IMR-90 (cell line): ENCODE measurements around the gene ISLR2. TPM values are rescaled to one million over a fixed set of nuclear protein-coding genes. Genes with fewer than 3 reads are reported as not detected.

ENCODE experiments used
- ATAC-seq: fragments of 200-7000 bp; cut with Tn5 transposase; 2 replicates; pipeline ENCODE4 v1.9.1; 2020; ENCODE audit warnings: low read depth, mild to moderate bottlenecking, moderate library complexity
- BruUV-seq: library from RNA; stranded (reverse); fragments of 400-500 nt; replicated peaks from 2 replicates; lab custom pipeline; 2021; lab: Mats Ljungman, UMichigan
- CTCF ChIA-PET: fragments of 300-600 bp; formaldehyde crosslinking; extraction: SDS; loops from one replicate; lab custom pipeline; 2021; ENCODE audit warnings: antibody characterized with exemption; lab: Yijun Ruan, JAX
- POLR2A ChIA-PET: fragments of 300-600 bp; sonication (Branson Sonifier 250); formaldehyde crosslinking; loops from one replicate; lab custom pipeline; 2022; ENCODE audit warnings: antibody characterized with exemption; ENCODE audit not compliant: unreplicated experiment; lab: Charles Lee
- DNase-seq: peaks from one replicate; pipeline ENCODE4 v3.0.0; 2013
- H2AFZ ChIP-seq: replicated peaks from 2 replicates; pipeline ENCODE3; 2013; ENCODE audit warnings: low read length, mild to moderate bottlenecking; ENCODE audit not compliant: poor library complexity
- H2AK5ac ChIP-seq: 2 replicates; pipeline ENCODE4 v1.6.1; 2013; ENCODE audit warnings: low read depth, low read length, inconsistent platforms
- H2AK9ac ChIP-seq: replicated peaks from 2 replicates; pipeline ENCODE3; 2013; ENCODE audit warnings: mild to moderate bottlenecking, low read depth, low read length, moderate library complexity; ENCODE audit not compliant: poor library complexity
- H2BK120ac ChIP-seq: 2 replicates; pipeline ENCODE4 v1.6.1; 2013; ENCODE audit warnings: low read depth, low read length, inconsistent platforms
- H2BK15ac ChIP-seq: 3 replicates; pipeline ENCODE4 v1.6.1; 2013; ENCODE audit warnings: low read depth, low read length, inconsistent platforms
- H2BK20ac ChIP-seq: 2 replicates; pipeline ENCODE4 v1.6.1; 2013; ENCODE audit warnings: low read depth, mild to moderate bottlenecking, inconsistent platforms, low read length, moderate library complexity
- H2BK5ac ChIP-seq: 2 replicates; pipeline ENCODE4 v1.6.1; 2013; ENCODE audit warnings: mild to moderate bottlenecking, low read depth, low read length, inconsistent platforms; ENCODE audit not compliant: poor library complexity, severe bottlenecking
- H3K14ac ChIP-seq: replicated peaks from 2 replicates; pipeline ENCODE4 v1.6.1; 2013; ENCODE audit warnings: low read depth, low read length, inconsistent platforms
- H3K18ac ChIP-seq: 2 replicates; pipeline ENCODE4 v1.6.1; 2013; ENCODE audit warnings: low read depth, low read length, control low read depth
- H3K23ac ChIP-seq: 2 replicates; pipeline ENCODE4 v1.6.1; 2013; ENCODE audit warnings: low read depth, low read length, inconsistent platforms
- H3K27ac ChIP-seq: 2 replicates; pipeline ENCODE4 v1.5.1; 2013; ENCODE audit warnings: mild to moderate bottlenecking, control low read depth, low read length; ENCODE audit not compliant: insufficient read depth
- H3K27me3 ChIP-seq: 2 replicates; pipeline ENCODE4 v1.6.1; 2013; ENCODE audit warnings: low read length; ENCODE audit not compliant: control insufficient read depth, insufficient read depth
- H3K36me3 ChIP-seq: 2 replicates; pipeline ENCODE4 v1.6.1; 2013; ENCODE audit warnings: low read length, mixed read lengths; ENCODE audit not compliant: control insufficient read depth, insufficient read depth
- H3K4ac ChIP-seq: 2 replicates; pipeline ENCODE4 v1.6.1; 2013; ENCODE audit warnings: low read depth, low read length, inconsistent platforms
- H3K4me1 ChIP-seq: 2 replicates; pipeline ENCODE4 v1.6.1; 2013; ENCODE audit warnings: low read length, mixed read lengths; ENCODE audit not compliant: control insufficient read depth, insufficient read depth
- H3K4me2 ChIP-seq: 2 replicates; pipeline ENCODE4 v1.6.1; 2013; ENCODE audit warnings: low read depth, mild to moderate bottlenecking, control low read depth, low read length, moderate library complexity
- H3K4me3 ChIP-seq: 2 replicates; pipeline ENCODE4 v1.5.1; 2013; ENCODE audit warnings: low read depth, mild to moderate bottlenecking, control low read depth, low read length, moderate library complexity; ENCODE audit not compliant: insufficient read depth
- H3K56ac ChIP-seq: 2 replicates; pipeline ENCODE4 v1.6.1; 2013; ENCODE audit warnings: low read length, inconsistent platforms; ENCODE audit not compliant: insufficient read depth; ENCODE audit errors: extremely low read depth
- H3K79me1 ChIP-seq, 2 experiments: 2 replicates each; pipeline ENCODE4 v1.6.1; 2013; ENCODE audit warnings: low read length in 2 of 2, inconsistent platforms in 1 of 2, low read depth in 1 of 2
- H3K9ac ChIP-seq: 2 replicates; pipeline ENCODE4 v1.6.1; 2013; ENCODE audit warnings: low read depth, low read length, control low read depth
- H3K9me1 ChIP-seq: 2 replicates; pipeline ENCODE4 v1.6.1; 2013; ENCODE audit warnings: low read length, inconsistent platforms; ENCODE audit not compliant: insufficient read depth
- H3K9me3 ChIP-seq: 2 replicates; pipeline ENCODE4 v1.6.1; 2013; ENCODE audit warnings: low read length; ENCODE audit not compliant: control insufficient read depth, insufficient read depth
- H4K20me1 ChIP-seq: 2 replicates; pipeline ENCODE4 v1.6.1; 2013; ENCODE audit warnings: low read length, inconsistent platforms; ENCODE audit not compliant: insufficient read depth
- H4K5ac ChIP-seq: 2 replicates; pipeline ENCODE4 v1.6.1; 2013; ENCODE audit warnings: mild to moderate bottlenecking, low read depth, low read length, control low read depth
- H4K8ac ChIP-seq, 2 experiments: 2 replicates each; pipeline ENCODE4 v1.6.1; 2013; ENCODE audit warnings: low read depth in 2 of 2, low read length in 2 of 2, control low read depth in 1 of 2, inconsistent platforms in 1 of 2
- H4K91ac ChIP-seq: 2 replicates; pipeline ENCODE4 v1.6.1; 2013; ENCODE audit warnings: low read depth, low read length, inconsistent platforms; ENCODE audit not compliant: insufficient read depth
- BHLHE40 ChIP-seq: fragments of 150-350 bp; IDR thresholded peaks from 2 replicates; pipeline ENCODE4 v1.6.1; 2016; ENCODE audit warnings: mild to moderate bottlenecking, low read depth, low read length
- CEBPB ChIP-seq: IDR thresholded peaks from 2 replicates; pipeline ENCODE4 v1.6.1; 2012; ENCODE audit warnings: low read depth, low read length, improper control_type of control experiment
- CHD1 ChIP-seq: IDR thresholded peaks from 2 replicates; pipeline ENCODE4 v1.6.1; 2012; ENCODE audit warnings: low read depth, low read length, improper control_type of control experiment
- CTCF ChIP-seq: conservative IDR thresholded peaks from 2 replicates; pipeline ENCODE4 v1.5.1; 2012; ENCODE audit warnings: mild to moderate bottlenecking, low read depth, low read length, improper control_type of control experiment
- ELK1 ChIP-seq: fragments of 150-350 bp; IDR thresholded peaks from 2 replicates; pipeline ENCODE4 v1.6.1; 2016; ENCODE audit warnings: low read depth, mild to moderate bottlenecking, low read length, moderate library complexity, borderline replicate concordance
- FOS ChIP-seq: fragments of 150-350 bp; IDR thresholded peaks from 2 replicates; pipeline ENCODE4 v1.6.1; 2016; ENCODE audit warnings: low read depth, low read length
- MAFK ChIP-seq: IDR thresholded peaks from 2 replicates; pipeline ENCODE4 v1.6.1; 2012; ENCODE audit warnings: low read depth, low read length, improper control_type of control experiment
- MAZ ChIP-seq: IDR thresholded peaks from 2 replicates; pipeline ENCODE4 v1.6.1; 2012; ENCODE audit warnings: low read depth, mild to moderate bottlenecking, low read length, improper control_type of control experiment, moderate library complexity, borderline replicate concordance
- MXI1 ChIP-seq: IDR thresholded peaks from 2 replicates; pipeline ENCODE4 v1.6.1; 2012; ENCODE audit warnings: low read depth, mild to moderate bottlenecking, low read length, moderate library complexity, borderline replicate concordance
- NFE2L2 ChIP-seq: fragments of 150-350 bp; IDR thresholded peaks from 2 replicates; pipeline ENCODE4 v1.6.1; 2016; ENCODE audit warnings: low read depth, mild to moderate bottlenecking, low read length
- POLR2A ChIP-seq: IDR thresholded peaks from 2 replicates; pipeline ENCODE4 v1.6.1; 2012; ENCODE audit warnings: mild to moderate bottlenecking, low read depth, low read length
- RAD21 ChIP-seq: IDR thresholded peaks from 2 replicates; pipeline ENCODE4 v1.6.1; 2012; ENCODE audit warnings: low read length, improper control_type of control experiment
- RCOR1 ChIP-seq: IDR thresholded peaks from 2 replicates; pipeline ENCODE4 v1.6.1; 2012; ENCODE audit warnings: mild to moderate bottlenecking, low read length, improper control_type of control experiment; ENCODE audit not compliant: insufficient replicate concordance
- RFX5 ChIP-seq: IDR thresholded peaks from 2 replicates; pipeline ENCODE4 v1.8.0; 2012; ENCODE audit warnings: low read depth, mild to moderate bottlenecking, low read length, moderate library complexity
- SMC3 ChIP-seq: fragments of 150-350 bp; IDR thresholded peaks from 2 replicates; pipeline ENCODE4 v1.6.1; 2016; ENCODE audit warnings: low read depth, mild to moderate bottlenecking, antibody characterized with exemption, low read length, moderate library complexity
- USF2 ChIP-seq: fragments of 150-350 bp; IDR thresholded peaks from 2 replicates; pipeline ENCODE4 v1.6.1; 2017; ENCODE audit warnings: mild to moderate bottlenecking, antibody characterized with exemption, low read length, low read depth
- WGBS, 2 experiments: methylation state at CpG; one replicate each; pipeline versions ENCODE4 v1.1.5 to v1.1.7; 2013; ENCODE audit warnings: missing lambda C conversion rate in 2 of 2; ENCODE audit not compliant: insufficient read length in 1 of 2; ENCODE audit errors: extremely low coverage in 2 of 2; 5-methylcytosine and 5-hydroxymethylcytosine counted together
- dilution Hi-C: fragments of 300-500 bp; cut with HindIII; formaldehyde crosslinking; loops from one replicate; pipeline ENCODE4 v1.14.3; 2018; ENCODE audit warnings: low sequenced_read_pairs; ENCODE audit not compliant: unreplicated experiment
- in situ Hi-C: fragments of 300-500 bp; cut with MboI; formaldehyde crosslinking; loops from 3 replicates; pipeline ENCODE4 v1.14.3; 2019; ENCODE audit warnings: low sequenced_read_pairs, inconsistent platforms, mixed read lengths
- intact Hi-C: fragments of 100-400 bp; cut with micrococcal nuclease; formaldehyde crosslinking; loops from 2 replicates; pipeline ENCODE4 v1.10.0; 2022
- polyA plus RNA-seq, 3 experiments: library from polyadenylated mRNA; depleted of rRNA; stranded (reverse); fragments of >200 nt; gene quantifications; 2 replicates each; pipeline ENCODE4 v1.2.3, GENCODE V29; 2012; ENCODE audit warnings: low replicate concordance in 1 of 3
- total RNA-seq: library from RNA; depleted of rRNA; stranded (reverse); fragments of >200 nt; gene quantifications from 2 replicates; pipeline ENCODE4 v1.2.3, GENCODE V29; 2012

Gene ISLR2
- total and polyA plus RNA-seq, 2 of the 4 experiments (the other 2 are of a cell fraction) = not detected

- Histone ChIP-seq H2AFZ (no peak overlapping the region), H3K14ac (no peak overlapping the region), H4K5ac (no peak overlapping the region), H4K20me1 (no peaks in the 10 kb centered on the region; the same call in 1 of the 2 replicates), H3K36me3 (no peaks in the 10 kb centered on the region), H3K27me3 (peaks cover 39% of the 10 kb centered on the region), H2BK20ac (no peak overlapping the region), H3K79me1 (no peaks in the 10 kb centered on the region), H3K4me1 (peaks cover 9% of the 10 kb centered on the region), H2AK5ac (no peak overlapping the region), H3K27ac (no peak overlapping the region), H3K9me3 (no peaks in the 10 kb centered on the region), H3K56ac (no peak overlapping the region), H3K4me3 (no peak overlapping the region), H2AK9ac (no peak overlapping the region), H2BK15ac (no peak overlapping the region), H3K18ac (no peak overlapping the region), H3K9me1 (no peaks in the 10 kb centered on the region), H3K9ac (no peak overlapping the region), H2BK120ac (no peak overlapping the region), H3K23ac (no peak overlapping the region), H4K8ac (no peak overlapping the region), H3K4me2 (no peak overlapping the region), H4K91ac (no peak overlapping the region), H3K4ac (no peak overlapping the region), H2BK5ac (no peak overlapping the region)
- DNase-seq (no peak), ATAC-seq (no peak)
- ChIA-PET POLR2A (no interaction called here), CTCF (no interaction called here)
- BruUV-seq = no TSS peak
- intact Hi-C loops = no loop called here
- 88% methylated on average over 1 of the region's 3 CpGs; no CpG with 5 or more reads in 1 of the 2 experiments for WGBS, 2 experiments
- in situ Hi-C loops = no loop called here
- TF ChIP-seq CEBPB (no peak), MAZ (no peak), CHD1 (no peak), MXI1 (no peak), SMC3 (no peak), USF2 (no peak), CTCF (no peak), RFX5 (no peak), NFE2L2 (no peak), RCOR1 (no peak), POLR2A (no peak), ELK1 (no peak), FOS (no peak), BHLHE40 (no peak), MAFK (no peak), RAD21 (no peak)
- dilution Hi-C loops = no loop called here
Observed at GRCh38 chr15:74168711-74169126, 38.3 kb downstream of the ISLR2 start.
